Measurements from ENCODE around the gene SAMD10. TPM values are rescaled to one million over a fixed set of nuclear protein-coding genes. Genes with fewer than 3 reads are reported as not detected.
"Not testable (repeated sequence)": the region's sequence is repeated elsewhere in the genome, so short reads cannot be mapped to it uniquely, and the experiment has no call there.

The SAMD10 gene
- polyA plus RNA-seq, 12 donors: 1.8 to 9.9 (median 2.5) TPM; not detected in 1

- DNase-seq: no peak
These were observed 24.7 kb upstream of the SAMD10 start for GRCh38 chr20:64003960-64004725.

DNA sequence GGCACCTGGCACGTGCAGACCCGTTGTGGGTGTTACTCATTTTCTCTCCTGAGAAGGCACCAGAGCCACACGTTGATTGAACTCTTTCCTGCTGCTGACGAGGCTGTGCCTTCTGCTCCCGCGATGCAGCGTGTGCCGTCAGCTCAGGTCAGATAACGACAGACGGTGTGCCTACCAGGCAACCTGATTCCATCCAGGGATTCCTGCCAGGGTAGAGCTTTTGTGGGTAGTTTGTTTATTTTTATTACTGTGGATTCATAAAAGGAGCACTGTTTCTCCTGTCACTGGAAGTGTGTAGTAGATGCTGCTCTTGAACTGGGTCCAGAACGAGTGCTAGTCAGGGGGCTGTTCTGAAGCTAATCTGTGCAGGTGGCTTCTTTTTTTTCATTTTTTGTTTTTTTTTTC lies 22.2 kb upstream of the SAMD10 start:
- DNase-seq: no peak

DNA sequence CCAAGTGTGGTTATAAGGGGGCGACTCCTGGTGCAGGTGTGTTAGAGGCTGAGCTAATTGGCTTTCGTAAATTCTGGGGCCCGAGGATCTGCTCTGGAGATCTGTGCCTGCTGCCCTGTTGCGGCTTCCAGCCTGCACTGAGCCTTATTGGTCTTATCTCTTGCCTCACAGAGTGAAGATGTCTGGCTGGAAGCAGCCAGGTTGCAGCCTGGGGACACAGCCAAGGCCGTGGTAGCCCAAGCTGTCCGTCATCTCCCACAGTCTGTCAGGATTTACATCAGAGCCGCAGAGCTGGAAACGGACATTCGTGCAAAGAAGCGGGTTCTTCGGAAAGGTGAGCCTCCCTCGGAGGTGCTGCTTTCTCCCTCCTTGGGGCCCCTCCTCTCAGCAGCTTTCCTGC lies 21.5 kb upstream of the SAMD10 start:
- no peak for DNase-seq

DNA sequence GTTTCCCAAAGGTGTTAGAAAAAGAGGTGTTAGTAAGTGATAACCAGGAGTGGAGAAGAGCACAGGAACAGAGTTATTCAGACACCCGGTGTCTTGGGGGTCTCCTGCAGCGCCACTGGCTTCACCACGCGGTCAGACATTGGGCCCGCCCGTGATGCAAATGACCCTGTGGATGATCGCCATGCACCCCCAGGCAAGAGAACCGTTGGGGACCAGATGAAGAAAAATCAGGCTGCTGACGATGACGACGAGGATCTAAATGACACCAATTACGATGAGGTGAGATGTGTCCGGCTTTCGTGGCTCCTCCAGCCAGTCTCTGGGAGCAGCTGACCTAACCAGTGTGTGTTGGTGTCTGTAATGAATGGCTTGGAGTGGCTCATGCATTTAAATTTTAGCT lies 3.5 kb upstream of the SAMD10 start:
- DNase-seq: no peak

GRCh38 chr20:63980806-63981728 lies 1.6 kb upstream of the SAMD10 start, which contains the start of gene PRPF6:
PRPF6 (plus strand) TSS chr20:63981132; CDS start chr20:63981246, 114 bp downstream.
- DNase-seq: peak; percentile 95

DNA sequence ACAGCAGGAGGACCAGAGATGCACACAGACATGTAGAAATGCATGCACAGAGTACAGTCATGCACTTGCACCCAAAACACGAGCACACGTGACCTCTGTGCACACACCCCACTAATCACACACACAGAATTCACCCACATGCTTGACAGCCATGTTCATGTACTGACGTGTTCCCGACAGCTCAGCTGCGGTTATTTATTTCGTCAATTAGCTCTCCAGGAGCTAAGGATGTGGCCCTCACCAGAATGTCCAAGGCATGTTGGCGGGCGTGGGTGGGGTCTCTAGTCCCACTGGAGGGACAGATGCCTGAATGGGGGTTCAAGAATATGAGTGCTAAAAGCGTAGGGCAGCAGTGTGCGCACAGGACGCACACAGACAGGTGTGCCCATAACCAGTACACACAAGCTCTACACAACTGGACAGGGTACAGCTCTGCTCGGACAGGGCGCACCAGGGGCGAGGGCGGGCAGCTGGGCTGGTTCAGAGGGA lies 919 bp upstream of the SAMD10 start:
- no peak for DNase-seq

- no peak for DNase-seq
These were observed 249 bp downstream of the SAMD10 start for GRCh38 chr20:63979229-63979556.

DNA sequence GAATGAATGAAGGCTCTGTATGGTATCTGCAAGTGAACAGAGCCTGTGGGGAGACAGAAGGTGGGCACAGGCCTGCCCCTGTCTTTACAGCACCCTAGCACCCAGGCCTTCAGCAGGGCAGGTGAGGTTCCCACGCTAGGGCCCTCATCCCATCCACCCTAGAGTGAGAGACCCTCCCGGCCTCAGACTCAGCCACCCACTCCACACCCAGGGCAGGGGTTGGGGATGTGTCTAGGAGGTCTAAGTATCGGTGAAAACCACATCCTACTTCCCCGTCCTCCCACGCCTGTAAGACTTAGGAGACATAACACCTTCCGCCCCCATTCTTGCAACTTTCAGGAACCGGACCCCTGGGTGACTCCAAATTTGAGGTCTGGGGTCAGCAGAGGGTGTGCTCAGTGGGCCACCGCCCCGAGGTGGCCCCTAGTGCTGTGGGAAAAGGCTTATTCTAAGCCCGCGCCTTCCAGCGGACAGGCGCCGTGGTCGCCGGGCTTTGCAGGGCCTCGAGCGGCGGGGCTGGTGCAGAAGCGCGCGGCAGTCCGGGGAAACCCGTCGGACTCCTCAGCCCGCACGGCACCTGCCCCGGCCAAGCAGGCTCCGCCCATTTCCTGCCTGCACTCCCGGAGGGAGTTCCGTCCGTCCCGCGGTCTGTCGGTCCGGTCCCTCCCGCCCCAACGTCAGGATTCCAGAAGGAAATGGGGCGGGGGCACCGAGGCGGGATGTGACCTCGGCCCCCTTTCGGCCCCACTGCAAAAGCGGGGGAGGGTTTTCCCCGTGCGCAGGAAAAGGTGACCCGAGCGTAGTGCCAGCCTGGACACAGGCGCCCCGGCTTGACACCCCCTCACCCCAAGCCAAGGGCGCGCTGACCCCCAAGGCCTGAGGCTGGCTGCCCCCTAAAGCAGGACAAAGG lies 868 bp downstream of the SAMD10 start:
- no peak for DNase-seq

- DNase-seq: no peak
These were observed 1.6 kb downstream of the SAMD10 start for GRCh38 chr20:63977739-63978276.

DNA sequence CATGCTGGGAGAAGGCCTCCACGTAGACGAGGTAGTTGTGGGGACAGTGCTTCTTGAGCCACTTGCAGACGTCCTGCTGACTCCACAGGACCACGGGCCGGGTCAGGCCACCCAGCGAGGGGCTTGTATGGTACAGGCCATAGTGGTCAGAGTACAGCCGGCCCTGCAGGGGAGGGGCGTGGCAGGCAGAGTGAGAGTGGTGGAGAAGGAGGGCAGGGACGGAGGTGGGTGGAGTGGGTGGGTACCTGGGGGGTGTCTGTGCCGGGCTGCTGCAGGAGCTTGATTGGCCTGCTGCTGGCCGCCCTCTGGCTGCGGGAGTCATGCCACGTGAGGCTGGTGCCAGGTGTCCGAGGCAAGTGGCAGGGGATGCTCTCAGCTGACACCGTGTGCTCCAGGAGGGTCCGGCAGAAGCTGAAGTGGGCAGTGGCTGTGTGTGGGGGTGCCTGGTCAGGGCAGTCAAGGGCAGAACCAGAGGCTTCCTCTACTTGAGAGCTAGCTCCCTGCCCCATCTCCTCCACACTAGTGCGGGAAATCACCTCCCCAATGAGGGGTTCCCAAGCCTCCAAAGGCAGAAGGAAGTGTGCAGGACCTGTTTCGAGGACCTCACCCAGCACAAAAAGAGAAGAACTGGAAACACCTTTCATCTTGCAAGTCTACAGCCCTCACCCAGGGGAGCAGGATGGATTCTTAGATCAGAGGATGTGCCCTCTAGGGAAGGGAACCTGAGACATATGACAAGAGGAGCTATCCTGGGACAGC lies 2.3 kb downstream of the SAMD10 start:
- DNase-seq: no peak

- DNase-seq: not testable (repeated sequence)
These were observed 2.9 kb downstream of the SAMD10 start for GRCh38 chr20:63976511-63976910.

- no peak for DNase-seq
These were observed 4.8 kb downstream of the SAMD10 start for GRCh38 chr20:63974402-63975200.

- peak; percentile 91 for DNase-seq
These were observed 5.6 kb downstream of the SAMD10 start for GRCh38 chr20:63973636-63974401.

DNA sequence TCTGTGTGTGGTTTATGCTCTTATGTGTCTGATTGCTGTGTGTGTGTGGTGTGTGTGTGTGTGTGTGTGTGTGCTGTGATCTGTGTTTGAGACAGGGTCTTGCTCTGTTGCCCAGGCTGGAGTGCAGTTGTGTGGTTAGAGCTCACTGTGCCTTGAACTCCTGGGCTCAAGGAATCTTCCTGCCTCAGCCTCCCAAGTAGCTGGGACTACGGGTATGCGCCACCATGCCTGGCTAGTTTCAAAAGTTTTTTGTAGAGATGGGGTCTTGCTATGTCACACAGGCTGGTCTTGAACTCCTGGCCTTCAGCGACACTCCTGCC lies 6.3 kb downstream of the SAMD10 start:
- DNase-seq: no peak

DNA sequence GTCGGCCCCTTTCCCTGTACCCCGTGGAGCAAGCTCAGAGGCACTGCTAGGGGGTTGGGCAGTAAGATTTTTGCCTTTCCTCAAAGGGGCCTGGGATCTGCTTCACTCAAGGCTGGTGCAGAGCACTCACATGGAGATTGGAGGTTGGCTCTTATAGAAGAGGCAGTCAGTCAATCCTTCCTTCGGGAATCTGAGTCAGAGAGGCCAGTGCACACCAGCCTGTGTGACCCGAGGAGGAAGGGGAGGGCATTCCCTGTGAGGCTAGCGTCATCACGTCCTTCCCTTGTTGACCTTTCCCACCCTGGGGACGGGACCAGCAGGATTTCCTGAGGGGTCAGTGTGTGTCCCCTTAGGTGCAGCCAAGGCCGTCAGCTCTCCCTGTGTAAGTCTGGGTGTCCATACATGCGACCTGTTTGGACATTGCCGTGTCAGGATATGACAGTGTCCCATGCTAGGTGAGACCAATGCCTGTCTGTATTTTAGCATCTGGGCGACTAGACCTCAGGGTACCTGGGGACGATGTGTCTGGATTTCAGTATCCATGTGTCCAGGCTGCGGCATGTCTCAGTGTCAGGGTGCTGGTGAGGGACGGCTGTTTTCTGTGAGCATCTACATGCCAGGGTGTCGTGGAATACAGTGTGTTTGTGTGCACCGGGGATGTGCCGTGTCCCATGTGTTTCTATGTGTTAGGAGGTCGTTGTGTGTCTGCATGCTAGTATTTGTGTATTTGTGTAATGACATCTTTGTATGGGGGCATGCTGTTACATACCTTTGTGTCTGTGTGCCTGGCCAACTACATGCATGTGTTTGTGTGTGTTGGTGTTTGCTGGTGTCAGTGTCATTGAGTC lies 6.9 kb downstream of the SAMD10 start:
- no peak for DNase-seq

- not testable (repeated sequence) for DNase-seq
These were observed 7.5 kb downstream of the SAMD10 start for GRCh38 chr20:63971960-63972311.

GRCh38 chr20:63970714-63971431 lies 8.6 kb downstream of the SAMD10 start:
- no peak for DNase-seq

Data from muscle of arm (tissue), 12 donors.